HG02870 (cell line): Measurements from ENCODE around the gene INF2.

Experiments used
- ATAC-seq: cut with Tn5 transposase; IDR thresholded peaks from one replicate; pipeline ENCODE4 v1.9.1; 2021; ENCODE audit warnings: mild to moderate bottlenecking, moderate library complexity; ENCODE audit not compliant: unreplicated experiment

INF2 gene

DNA sequence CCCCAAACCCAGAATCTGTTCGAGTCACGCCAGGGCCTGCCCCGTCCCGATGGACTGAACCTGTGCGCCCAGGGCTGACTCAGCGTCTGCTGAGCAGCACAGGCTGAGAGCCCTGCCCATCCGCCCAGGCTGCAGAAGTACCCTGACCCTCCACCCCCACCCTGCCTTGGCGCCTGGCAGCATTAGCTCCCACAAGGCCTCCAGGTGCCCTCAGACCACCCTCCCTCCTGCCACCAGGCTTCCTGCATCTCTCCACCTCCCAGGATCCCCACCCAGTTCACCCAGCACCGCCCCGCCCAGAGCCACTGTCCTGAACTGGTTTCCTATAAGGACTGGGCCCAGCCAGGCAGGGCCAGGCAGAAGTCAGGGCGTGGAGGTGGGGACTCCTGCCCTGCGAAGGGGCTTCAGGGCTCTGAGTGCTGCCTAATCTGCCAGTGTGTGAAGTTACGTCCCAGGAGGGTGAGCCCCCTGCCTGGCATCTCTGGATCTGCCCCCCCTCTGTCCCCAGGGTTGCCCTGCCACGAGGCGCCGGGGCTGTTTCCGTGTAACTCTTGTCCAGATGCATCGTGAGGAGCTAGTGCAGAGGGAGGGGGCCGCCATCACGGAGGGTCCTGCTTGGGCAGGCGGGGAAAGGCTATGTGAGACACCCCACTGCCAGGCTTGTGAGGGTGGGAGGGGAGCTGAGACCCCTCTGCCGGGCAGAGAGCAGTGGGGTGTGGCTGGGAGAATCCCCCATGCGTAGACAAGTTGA lies 43.7 kb downstream of the INF2 start:
- ATAC-seq = no peak

- ATAC-seq = no peak
Measured at GRCh38 chr14:104734051-104734587, 44.7 kb downstream of the INF2 start.

DNA sequence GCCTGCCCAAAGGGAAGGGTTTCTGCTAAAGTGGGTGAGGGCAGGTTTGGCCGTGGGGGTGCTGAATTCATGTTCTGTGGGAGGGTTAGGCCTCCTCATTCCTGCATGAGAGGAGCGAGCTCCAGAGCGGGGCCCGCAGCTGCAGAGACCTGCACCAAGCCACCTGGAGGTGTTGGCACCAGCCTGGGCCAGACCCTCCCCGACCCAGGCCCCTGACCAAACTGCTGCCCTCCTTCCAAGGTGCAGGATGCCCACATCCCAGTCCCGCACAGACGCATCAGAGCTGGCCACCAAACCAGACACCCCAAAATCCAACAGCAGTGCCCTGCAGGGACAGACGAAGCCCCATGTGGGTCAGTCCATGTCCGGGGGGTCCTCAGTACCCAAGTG lies 45.2 kb downstream of the INF2 start:
- ATAC-seq = no peak

DNA sequence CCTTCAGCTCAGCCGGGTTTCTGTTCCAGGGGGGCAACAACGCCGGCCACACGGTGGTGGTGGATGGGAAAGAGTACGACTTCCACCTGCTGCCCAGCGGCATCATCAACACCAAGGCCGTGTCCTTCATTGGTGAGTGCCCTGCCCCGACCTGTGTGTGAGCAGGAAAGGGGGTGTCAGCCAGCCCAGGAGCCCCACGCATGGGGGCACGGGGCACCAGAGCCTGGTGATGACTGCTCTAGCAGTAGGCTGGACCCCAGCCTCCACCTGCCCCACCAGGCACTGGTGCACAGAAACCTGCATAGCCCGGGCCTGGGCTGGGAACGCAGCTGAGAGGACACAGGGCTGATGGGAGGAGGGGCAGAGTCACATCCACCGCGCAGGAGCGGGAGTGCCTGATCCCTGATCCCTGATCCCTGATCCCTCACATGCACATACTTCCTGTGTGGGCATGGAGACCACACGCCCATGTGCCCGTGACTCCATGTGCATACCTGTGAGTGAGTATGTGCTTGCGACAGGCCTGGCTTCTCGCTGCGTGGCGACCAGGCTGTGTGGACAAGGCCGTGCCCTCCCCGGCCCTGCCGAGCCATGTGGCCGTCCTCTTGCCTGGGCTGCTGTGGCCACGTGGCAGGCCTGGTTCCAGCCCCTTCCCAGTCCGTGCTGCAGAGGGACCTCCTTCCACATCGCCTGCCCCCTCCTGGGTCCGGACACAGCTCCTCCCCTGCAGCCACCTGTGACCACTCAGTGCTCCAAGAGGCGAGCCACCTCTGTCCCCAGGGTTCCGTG lies 45.8 kb downstream of the INF2 start:
- no peak for ATAC-seq

DNA sequence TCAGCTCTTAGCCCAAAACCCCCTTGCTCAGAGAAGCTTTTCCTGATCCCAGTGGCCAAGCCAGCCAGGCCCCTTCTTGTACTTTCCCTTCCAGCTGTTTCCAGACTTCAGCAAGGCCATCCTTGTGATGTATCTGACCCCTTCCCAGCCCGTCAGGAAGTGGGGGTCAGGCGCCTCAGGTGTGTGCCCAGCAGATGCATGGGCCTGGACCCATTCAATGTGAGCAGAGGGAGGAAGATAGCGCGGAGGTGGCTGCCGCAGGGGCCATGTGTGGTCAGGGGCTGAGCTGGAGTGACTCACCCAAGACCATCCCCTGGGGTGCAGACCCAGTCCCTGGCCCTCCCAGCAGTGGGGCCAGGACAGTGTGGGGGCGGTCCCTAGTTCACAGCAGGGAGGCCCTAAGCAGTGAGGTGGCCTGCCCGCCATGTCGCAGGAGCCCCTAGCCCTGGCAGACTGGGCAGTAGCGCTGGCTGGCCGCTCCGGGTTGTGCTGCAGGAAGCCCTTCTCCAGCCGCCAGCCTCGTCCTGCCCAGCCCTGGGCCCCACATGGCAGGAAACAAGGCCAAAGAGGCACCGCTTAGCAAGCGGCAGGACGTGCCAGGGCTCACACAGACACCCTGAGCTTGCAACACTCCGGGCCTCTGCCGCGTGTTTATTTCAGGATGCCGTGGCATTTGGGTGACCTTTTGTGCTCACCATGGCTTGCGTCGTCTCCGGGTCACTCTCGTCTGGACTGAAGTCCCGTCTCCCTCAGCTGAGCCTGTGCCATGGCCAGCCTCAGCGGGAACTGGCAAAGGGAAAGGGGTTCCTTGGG lies 46.6 kb downstream of the INF2 start:
- no peak for ATAC-seq

DNA sequence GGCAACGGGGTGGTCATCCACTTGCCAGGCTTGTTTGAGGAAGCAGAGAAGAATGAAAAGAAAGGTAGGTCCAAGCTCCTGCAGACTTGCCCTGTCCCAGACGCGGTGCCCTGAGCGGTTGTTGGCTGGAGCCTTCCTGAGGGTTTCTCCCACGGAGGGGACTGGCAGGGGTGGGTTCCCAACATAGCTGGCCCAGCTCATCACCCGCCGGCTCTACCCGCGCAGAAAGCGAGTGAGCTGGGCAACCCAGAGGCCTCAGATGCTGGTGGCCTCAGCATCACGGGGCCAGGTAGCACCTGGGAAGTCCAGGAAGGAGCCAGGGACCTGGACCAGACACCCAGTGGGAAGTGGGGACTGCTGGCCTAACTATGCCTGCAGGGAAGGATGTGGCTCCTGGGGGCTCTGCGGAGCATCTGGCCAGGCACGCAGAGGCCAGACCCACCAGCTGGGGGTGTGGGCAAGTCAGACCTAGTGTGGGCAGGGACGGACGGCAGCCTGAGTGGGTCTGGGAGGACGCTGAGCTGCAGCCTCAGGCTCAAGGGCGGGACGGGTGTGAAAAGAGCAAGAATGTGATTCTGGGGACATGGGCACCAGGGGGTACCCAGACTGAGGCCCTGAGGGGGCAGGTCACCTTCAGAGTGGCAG lies 49.1 kb downstream of the INF2 start:
- no peak for ATAC-seq

GRCh38 chr14:104739026-104739425 lies 49.6 kb downstream of the INF2 start:
- no peak for ATAC-seq

GRCh38 chr14:104739546-104740516 lies 50.4 kb downstream of the INF2 start:
- ATAC-seq = no peak

- no peak for ATAC-seq
Measured at GRCh38 chr14:104741108-104741802, 51.8 kb downstream of the INF2 start.

- ATAC-seq = no peak
Measured at GRCh38 chr14:104741803-104742251, 52.4 kb downstream of the INF2 start.

DNA sequence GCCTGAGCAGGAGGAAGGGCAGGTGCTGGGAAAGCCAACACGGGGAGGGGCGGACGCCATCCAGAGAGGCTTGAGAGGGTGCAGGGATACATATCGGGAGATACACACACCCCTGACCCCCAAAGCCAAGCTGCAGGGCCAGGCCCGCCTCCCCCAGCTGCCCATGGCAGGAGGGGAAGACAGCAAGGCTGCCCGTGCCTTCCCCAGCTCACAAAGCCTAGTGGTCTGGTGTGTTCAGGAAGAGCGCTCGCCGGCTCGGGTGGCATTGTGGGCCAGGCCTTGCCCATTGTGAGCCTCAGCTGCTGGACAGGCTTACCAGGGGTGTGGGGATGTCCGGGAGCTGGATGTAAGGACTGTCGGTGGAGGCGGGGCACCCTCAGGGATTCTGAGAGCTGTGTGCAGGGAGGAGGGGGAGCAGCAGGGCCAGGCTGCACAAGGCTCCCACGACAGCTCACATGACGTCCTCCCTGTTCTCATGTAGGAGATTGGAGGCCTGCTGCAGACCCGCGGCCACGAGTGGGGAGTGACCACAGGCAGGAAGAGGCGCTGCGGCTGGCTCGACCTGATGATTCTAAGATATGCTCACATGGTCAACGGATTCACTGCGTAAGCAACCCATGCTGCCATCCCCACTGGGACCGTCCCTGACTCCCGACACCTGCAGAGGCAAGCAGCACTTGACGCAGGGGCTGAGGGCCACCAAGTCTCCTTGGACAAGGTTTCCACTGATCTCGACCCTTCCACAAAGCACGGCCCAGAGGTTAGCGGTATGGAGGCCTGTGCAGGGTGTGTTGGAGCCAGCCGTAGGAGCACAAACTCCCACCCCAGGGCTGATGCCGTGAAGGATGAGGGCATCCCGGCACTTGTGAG lies 53.4 kb downstream of the INF2 start:
- ATAC-seq = no peak

DNA sequence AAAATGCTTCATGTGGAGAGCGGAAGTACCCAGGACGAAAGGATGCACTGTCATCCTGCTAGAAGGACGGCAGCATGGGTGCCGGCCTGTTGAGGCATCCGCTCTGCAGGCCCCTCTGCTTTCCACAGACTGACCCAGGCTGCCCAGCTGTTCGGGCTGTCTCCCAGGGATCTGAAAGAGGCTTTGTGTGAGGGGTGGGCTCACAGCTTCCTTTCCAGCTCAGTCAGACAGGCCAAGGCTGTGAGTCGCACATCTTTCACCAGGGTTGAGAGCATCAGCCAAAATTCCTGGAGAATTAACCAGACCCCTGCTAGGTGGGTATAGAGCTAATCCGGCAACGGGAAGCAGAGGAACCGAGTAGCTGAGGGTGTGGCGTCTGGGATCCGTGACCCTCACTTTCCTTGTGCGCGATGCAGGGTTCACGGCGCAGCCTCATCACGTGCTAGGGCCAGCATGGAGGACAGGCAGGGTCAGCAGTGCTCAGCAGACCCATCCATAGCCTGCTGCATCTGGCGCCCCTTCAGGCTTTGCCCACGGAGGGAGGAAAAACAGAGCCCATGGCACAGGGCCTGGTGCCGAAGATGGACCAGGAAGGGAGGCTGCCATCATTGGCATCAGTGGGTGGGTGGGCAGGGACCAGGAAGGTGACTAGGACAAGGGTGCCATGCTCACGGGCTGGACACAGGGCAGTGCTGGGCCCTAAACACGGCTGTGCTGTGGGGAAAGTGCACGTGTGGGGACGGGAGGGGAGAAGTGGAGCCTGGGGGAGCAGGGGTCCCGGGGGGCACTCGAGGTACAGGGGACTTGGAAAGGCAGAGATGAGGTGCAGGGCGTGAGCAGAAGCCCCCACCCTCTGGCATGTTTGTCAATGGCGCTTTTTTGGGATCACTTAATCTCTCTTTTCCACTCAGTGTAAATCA lies 54.3 kb downstream of the INF2 start:
- ATAC-seq = no peak

- ATAC-seq = no peak
Measured at GRCh38 chr14:104744484-104744883, 55.1 kb downstream of the INF2 start.

DNA sequence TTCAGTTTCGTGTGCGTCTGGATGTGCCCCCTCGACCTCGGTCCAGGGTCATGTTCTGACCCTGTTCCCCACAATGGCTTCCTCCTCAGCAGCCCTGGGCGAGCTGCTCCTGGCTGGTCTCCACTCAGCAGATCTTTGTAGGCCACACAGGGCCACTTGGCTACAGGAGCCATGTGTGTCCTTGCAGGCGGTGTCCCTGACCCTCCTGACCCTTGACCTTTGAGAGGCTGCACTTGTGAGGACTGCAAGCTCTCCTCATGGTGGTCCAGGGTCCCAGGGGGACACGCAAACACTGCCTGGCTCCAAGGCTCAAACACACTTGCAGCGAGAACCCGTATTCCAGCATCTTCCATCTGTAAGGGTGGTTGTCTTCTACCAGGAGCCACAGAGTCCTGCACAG lies 56.0 kb downstream of the INF2 start:
- no peak for ATAC-seq

DNA sequence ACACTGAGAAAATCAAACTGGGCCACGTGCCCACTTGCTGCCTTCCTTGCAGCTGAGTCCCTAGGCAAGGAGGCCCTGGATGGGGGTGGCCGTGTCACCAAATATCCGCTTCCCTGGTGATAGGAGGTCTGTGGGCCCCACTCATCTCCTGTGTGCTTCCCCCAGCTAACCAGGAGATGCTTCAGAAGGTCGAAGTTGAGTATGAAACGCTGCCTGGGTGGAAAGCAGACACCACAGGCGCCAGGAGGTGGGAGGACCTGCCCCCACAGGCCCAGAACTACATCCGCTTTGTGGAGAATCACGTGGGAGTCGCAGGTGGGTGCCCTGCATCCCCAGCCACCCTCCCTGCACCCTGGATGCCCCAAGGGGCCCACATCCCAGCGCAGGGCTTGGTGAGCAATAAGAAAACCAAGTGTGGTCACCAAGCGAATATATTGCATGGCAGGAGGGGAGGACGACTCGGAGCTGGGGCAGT lies 56.7 kb downstream of the INF2 start:
- ATAC-seq = no peak

DNA sequence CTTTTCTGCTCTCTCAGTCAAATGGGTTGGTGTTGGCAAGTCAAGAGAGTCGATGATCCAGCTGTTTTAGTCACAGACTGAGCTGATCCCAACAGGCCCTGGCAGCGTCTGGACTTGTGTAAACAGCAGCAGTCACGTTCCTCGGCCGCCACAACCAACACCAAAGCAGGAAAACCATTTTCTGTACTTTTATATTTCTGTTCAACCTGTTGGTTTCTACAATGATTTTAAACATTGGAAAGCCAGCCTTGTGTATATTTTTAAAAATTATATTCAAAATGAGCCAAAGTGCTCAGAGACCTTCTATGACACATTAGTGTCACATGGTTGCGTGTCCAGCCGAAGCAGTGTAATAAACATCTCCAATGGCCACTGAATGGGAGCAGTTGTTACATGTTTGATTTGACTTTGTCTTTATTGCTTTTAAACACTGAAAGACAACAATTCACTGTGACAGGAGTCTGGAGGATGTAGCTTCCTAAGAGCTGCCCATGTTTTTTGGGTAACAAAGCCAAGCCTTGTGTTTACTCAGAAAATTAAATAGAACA lies 57.6 kb downstream of the INF2 start:
- ATAC-seq = no peak

GRCh38 chr14:104747876-104748275 lies 58.5 kb downstream of the INF2 start:
- ATAC-seq = no peak
